Head of caudate nucleus (tissue), 42 donors: ENCODE data around the gene BRD8.
"Not testable (repeated sequence)": the region's sequence is repeated elsewhere in the genome, so short reads cannot be mapped to it uniquely, and the experiment has no call there.

Source experiments
- DNase-seq, 42 donors: peaks; one replicate each; pipeline versions ENCODE4 v3.0.0 to v3.0.0-alpha.2; 2020 to 2021; ENCODE audit warnings: mixed read lengths in 7 of 42
- intact Hi-C: fragments of 100-400 bp; cut with DNase I; formaldehyde crosslinking; loops from one replicate; pipeline ENCODE4 v1.15.0; 2022

The BRD8 gene

GRCh38 chr5:138169124-138169523 lies 9.3 kb downstream of the BRD8 start:
- no peak for DNase-seq
- intact Hi-C loops = no loop called here

DNA sequence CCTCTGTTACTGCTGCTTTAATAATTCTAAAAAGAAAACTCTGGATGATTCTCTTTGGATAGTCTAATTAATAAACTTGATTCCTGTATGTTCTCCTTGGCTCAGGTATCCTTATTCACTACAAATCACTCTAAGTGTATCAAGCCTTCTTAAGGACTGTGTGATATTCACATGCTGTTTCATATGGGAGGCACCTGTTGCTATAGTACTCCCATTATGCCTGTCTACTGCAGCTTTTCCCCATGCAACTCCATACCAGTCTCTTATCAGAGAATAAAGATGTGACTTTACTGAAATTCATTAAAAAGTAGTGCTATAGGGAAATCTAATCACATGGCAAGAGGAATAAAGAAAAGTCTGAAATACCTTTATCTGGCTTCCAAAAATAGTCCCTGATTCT lies 14.7 kb downstream of the BRD8 start:
- intact Hi-C loops = no loop called here
- DNase-seq = no peak

DNA sequence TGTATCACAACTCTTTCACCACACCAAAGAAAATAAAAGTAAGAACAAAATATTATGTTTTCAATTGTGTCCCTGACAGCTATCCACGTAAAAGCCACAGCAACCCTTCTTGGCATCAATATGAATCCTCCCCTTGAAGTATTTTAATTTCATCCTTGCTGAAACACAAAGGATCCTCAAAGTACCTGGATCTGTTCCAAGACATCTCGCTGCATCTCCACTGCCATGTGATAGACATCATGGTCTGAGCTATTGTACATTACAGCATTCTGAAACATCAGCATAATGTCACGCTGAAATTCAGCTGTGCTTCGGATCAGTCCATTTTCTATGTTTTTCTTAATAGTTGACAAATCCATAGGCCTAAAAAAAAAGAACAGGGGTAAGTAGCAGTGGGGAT lies 17.7 kb downstream of the BRD8 start:
- DNase-seq = no peak
- intact Hi-C loops = no loop called here

GRCh38 chr5:138159666-138160065 lies 18.8 kb downstream of the BRD8 start:
- peak in 5 of 42 donors; percentile 8 to 49 (median 20) for DNase-seq

DNA sequence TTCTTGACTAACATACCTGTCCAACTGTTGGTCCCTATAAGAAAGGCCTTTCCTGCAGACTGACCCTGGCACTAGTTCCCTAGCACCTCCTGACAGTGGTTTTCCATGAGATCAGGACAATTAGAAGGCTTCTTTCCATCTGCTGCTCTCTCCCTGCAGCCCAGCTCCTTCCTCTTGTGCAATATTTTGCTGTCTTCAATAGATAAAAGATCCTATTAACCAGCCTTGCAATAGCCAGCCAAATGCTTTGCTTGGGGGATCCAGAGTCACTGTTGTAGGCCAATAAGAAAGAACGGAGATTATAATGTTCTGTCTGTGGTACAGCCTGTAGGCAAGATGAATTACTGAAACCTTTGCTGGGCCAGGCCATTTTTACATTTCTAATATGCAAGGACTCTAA lies 20.8 kb downstream of the BRD8 start:
- intact Hi-C loops = no loop called here
- no peak for DNase-seq

More at GRCh38 chr5:138159666-138160065, 18.8 kb downstream of the BRD8 start:
- intact Hi-C loops = no loop called here

GRCh38 chr5:138155977-138156376 lies 22.5 kb downstream of the BRD8 start:
- intact Hi-C loops, DNase-seq: not testable (repeated sequence)

DNA sequence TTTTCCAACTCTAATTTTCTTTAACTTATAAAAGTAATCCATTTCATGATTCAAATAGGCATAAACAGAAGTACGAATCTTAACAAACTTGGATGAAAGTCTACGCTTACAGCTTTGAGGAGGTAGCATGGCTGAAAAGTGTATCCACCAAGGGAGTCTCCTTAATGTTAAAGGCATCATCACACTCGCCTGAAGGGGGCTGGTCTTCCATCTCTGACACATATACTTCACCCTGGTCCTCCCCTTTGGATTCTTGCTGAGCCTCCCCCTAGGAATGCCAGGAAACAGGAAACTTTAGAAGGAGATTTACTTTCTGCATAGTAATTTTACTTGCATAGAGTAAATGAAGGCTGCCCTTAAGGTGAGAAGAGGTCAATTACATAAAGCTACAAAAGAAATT lies 28.9 kb downstream of the BRD8 start:
- intact Hi-C loops = no loop called here

DNA sequence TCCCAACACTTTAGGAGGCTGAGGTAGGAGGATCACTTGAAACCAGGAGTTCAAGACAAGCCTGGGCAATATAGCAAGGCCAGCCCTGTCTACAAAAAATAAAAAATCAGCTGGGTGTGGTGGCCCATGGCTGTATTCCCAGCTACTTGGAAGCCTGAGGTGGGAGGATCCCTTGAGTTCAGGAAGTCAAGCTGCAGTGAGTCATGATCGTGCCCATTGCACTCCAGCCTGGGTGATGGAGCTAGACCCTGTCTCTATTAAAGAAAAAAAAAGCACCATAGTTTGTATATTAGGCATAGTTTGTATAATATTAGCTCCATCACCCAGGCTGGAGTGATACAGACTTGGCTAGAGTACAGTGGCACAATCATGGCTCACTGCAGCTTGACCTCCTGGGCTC lies 29.6 kb downstream of the BRD8 start:
- no peak for DNase-seq
- intact Hi-C loops = no loop called here

More for the DNA sequence above, 28.9 kb downstream of the BRD8 start:
- no peak for DNase-seq

GRCh38 chr5:138143578-138143977 lies 34.9 kb downstream of the BRD8 start:
- intact Hi-C loops, DNase-seq: not testable (repeated sequence)

GRCh38 chr5:138141734-138142133 lies 36.7 kb downstream of the BRD8 start:
- intact Hi-C loops = no loop called here
- DNase-seq = no peak

GRCh38 chr5:138140268-138140667 lies 38.2 kb downstream of the BRD8 start:
- intact Hi-C loops = no loop called here
- no peak for DNase-seq

- no peak for DNase-seq
- intact Hi-C loops = loop anchor here (10.0 kb wide), 1 partner anchor 385 kb away; the partner anchor contains the start of gene HNRNPA0
Observed at GRCh38 chr5:138139781-138140090, 38.7 kb downstream of the BRD8 start.

- DNase-seq = peak; percentile 66 to 93 (median 81)
- intact Hi-C loops = loop anchor here (10.0 kb wide), 1 partner anchor 384 kb away; the partner anchor contains the start of gene HNRNPA0
Observed at GRCh38 chr5:138138949-138139780, 39.3 kb downstream of the BRD8 start, which contains the start of gene NME5. Gene NME5, minus strand, starts transcription at chr5:138139428. Its CDS starts 648 bp downstream, at chr5:138138780.

DNA sequence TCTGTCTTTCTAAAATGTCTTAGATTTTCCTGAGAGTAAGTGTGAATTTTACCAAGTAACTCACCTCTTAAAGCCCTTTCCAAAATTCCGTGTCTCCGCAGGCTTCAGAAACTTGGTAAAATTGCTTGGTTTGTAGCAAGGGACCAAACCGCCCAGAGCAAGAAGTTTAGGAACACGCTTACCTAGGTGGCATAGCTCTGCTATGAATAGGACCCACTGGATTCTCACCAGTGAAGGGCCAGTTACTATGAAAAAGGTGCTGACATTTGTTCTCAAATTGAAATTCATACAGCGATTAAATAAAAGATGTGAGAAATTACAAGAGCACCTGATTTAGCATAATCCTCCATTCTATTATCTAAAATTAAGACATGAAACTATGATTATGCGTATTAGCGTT lies 45.9 kb downstream of the BRD8 start:
- no peak for DNase-seq
- intact Hi-C loops = loop anchor here (5.0 to 10.0 kb wide), 2 partner anchors 45 to 378 kb away; partner anchors contain the start of gene HNRNPA0

DNA sequence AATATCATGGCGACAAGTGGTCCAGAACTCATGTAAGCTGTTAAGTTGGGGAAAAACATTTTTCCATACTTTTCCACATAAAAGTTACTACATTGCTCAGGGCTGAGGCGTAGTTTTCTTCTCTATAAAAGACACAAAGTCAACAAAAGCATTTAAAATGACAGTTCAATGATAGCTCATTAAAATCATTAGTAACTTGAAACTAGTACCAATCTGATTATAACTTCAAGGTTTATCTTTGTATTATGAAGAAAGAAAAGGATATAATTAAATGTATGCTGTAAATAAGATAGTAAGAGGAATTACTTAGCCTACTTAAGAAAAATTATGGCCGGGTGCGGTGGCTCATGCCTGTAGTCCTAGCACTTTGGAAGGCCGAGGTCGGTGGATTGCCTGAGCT lies 49.1 kb downstream of the BRD8 start:
- intact Hi-C loops = no loop called here
- DNase-seq = no peak

DNA sequence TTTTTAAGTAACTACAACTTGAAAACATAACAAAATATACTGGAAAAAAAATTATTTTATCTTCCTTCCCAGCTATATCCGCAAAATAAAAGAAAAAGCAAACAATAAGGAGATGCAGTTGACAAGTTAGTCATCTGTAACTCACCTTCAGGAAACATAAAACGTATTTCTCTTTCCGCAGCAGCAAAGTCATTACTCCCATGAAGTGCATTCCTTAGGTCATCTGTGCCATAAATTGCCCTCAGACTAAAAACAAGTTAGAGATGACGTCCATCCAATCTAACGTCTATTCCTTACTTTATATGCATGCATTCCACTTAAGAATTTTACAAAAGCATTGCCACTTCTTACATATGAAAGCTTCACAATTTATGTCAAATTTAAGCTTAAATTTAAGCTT lies 50.1 kb downstream of the BRD8 start:
- DNase-seq = no peak
- intact Hi-C loops = no loop called here

DNA sequence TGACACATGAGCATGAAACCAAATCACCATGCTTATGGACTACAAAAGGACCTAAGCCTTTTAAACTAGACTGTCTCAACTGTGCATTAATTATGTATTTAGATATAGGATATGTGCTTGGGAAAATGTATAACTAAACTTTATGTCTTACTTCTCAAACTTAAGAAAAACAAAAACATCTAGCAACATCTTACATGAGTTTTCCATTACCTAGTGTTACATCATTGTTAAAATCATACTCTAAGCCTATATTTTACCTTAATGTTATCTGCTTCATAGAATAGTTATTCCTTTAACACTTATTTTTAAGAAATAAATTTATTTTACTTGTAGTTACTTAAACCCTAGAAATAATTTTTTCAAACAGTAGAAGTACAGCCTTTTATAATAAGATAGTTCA lies 63.2 kb downstream of the BRD8 start:
- intact Hi-C loops = no loop called here
- no peak for DNase-seq

DNA sequence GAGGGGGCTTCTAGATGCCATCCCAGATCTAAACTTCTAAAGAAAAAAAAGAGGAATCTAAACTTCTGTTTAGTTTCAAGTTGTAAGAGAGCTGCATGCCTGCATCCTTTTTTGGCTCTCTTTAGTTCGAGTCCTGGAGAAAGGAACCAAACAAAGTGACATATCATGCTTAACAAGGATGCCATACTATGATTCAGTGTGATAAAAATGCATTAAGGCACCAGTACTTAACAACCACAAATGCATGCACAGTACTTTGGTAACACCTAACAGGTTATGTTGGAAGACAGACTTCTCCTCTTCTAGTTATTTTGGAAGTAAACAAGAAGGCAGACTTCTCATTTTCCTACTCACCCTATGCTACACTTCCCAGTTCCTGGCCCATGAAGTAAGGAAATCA lies 66.5 kb downstream of the BRD8 start:
- DNase-seq = no peak
- intact Hi-C loops = no loop called here

GRCh38 chr5:138111181-138111580 lies 67.2 kb downstream of the BRD8 start:
- intact Hi-C loops = no loop called here
- DNase-seq = no peak

- intact Hi-C loops = no loop called here
- no peak for DNase-seq
Observed at GRCh38 chr5:138110266-138110963, 68.0 kb downstream of the BRD8 start.
